GM23338 (cell line): Measurements from ENCODE around the gene ERC1. TPM values are rescaled to one million over a fixed set of nuclear protein-coding genes. Genes with fewer than 3 reads are reported as not detected.

ENCODE experiments used
- ATAC-seq: fragments of 200-7000 bp; cut with Tn5 transposase; 3 replicates; pipeline ENCODE4 v1.9.1; 2020
- DNase-seq: peaks from one replicate; pipeline ENCODE4 v3.0.0-alpha.2; 2015; ENCODE audit warnings: low spot score
- H2AFZ ChIP-seq: fragments of 200-600 bp; sonication (generic); 2 replicates; pipeline ENCODE4 v1.8.0; 2016; ENCODE audit warnings: antibody characterized with exemption, mild to moderate bottlenecking, moderate library complexity
- H3F3A ChIP-seq: fragments of 200-600 bp; sonication (generic); replicated peaks from 2 replicates; pipeline ENCODE4 v1.8.0; 2017; ENCODE audit warnings: antibody characterized with exemption, mixed run types, low read depth
- H3K27ac ChIP-seq: fragments of 200-600 bp; sonication (generic); 2 replicates; pipeline ENCODE4 v1.6.1; 2016; ENCODE audit warnings: low read depth
- H3K27me3 ChIP-seq: fragments of 200-600 bp; sonication (generic); 2 replicates; pipeline ENCODE4 v1.8.0; 2016; ENCODE audit warnings: mild to moderate bottlenecking, mixed run types, moderate library complexity; ENCODE audit not compliant: insufficient read depth
- H3K36me3 ChIP-seq: fragments of 200-600 bp; sonication (generic); 2 replicates; pipeline ENCODE4 v1.8.0; 2016; ENCODE audit warnings: mild to moderate bottlenecking; ENCODE audit not compliant: insufficient read depth
- H3K4me1 ChIP-seq: fragments of 200-600 bp; sonication (generic); 2 replicates; pipeline ENCODE4 v1.8.0; 2016; ENCODE audit warnings: mild to moderate bottlenecking, moderate library complexity; ENCODE audit not compliant: insufficient read depth
- H3K4me2 ChIP-seq: fragments of 200-600 bp; sonication (generic); 2 replicates; pipeline ENCODE4 v1.7.1; 2017; ENCODE audit warnings: mixed run types
- H3K4me3 ChIP-seq: fragments of 200-600 bp; sonication (generic); 2 replicates; pipeline ENCODE4 v1.6.1; 2016; ENCODE audit warnings: mixed run types
- H3K79me2 ChIP-seq: fragments of 200-600 bp; sonication (generic); replicated peaks from 2 replicates; pipeline ENCODE4 v1.8.0; 2017; ENCODE audit warnings: mild to moderate bottlenecking; ENCODE audit not compliant: insufficient read depth
- H3K9me2 ChIP-seq: fragments of 200-600 bp; sonication (generic); 2 replicates; pipeline ENCODE4 v1.8.0; 2017; ENCODE audit not compliant: insufficient read depth
- H4K20me1 ChIP-seq: fragments of 200-600 bp; sonication (generic); replicated peaks from 2 replicates; pipeline ENCODE4 v1.8.0; 2017; ENCODE audit warnings: mild to moderate bottlenecking; ENCODE audit not compliant: insufficient read depth
- H3K27ac Mint-ChIP-seq: 2 replicates; pipeline ENCODE4 v1.8.0; 2020; ENCODE audit warnings: inconsistent platforms, mild to moderate bottlenecking, moderate library complexity, mixed read lengths
- H3K27me3 Mint-ChIP-seq: 3 replicates; pipeline ENCODE4 v1.8.0; 2022; ENCODE audit warnings: low read depth, mild to moderate bottlenecking, moderate library complexity, mixed read lengths, inconsistent platforms; ENCODE audit not compliant: insufficient read depth, poor library complexity
- H3K36me3 Mint-ChIP-seq: 3 replicates; pipeline ENCODE4 v1.8.0; 2021; ENCODE audit warnings: low read depth, mild to moderate bottlenecking, inconsistent platforms, moderate library complexity, mixed read lengths
- H3K4me1 Mint-ChIP-seq: 3 replicates; pipeline ENCODE4 v1.8.0; 2020; ENCODE audit warnings: mild to moderate bottlenecking, inconsistent platforms, mixed read lengths
- H3K4me3 Mint-ChIP-seq: 3 replicates; pipeline ENCODE4 v1.8.0; 2021; ENCODE audit warnings: moderate library complexity, mild to moderate bottlenecking, inconsistent platforms, mixed read lengths
- H3K9me3 Mint-ChIP-seq: 3 replicates; pipeline ENCODE4 v1.8.0; 2020; ENCODE audit warnings: moderate library complexity, mild to moderate bottlenecking, inconsistent platforms, mixed read lengths
- CREB1 ChIP-seq: fragments of 250-450 bp; sonication (Bioruptor Pico); IDR thresholded peaks from 2 replicates; pipeline ENCODE4 v1.5.0; 2020; ENCODE audit warnings: low read depth, mild to moderate bottlenecking, moderate library complexity
- CTCF ChIP-seq, 2 experiments: fragments of 200-600 bp in 1 of 2; sonication (generic) in 1 of 2; conservative IDR thresholded peaks; 2 replicates each; pipeline versions ENCODE4 v1.5.1 to v1.6.1; 2016 to 2017; ENCODE audit warnings: antibody characterized with exemption in 2 of 2, low read depth in 2 of 2, mild to moderate bottlenecking in 2 of 2, moderate library complexity in 1 of 2
- EZH2 ChIP-seq: fragments of 200-600 bp; sonication (generic); IDR thresholded peaks from one replicate; pipeline ENCODE4 v1.8.0; 2017; ENCODE audit warnings: antibody characterized with exemption, mild to moderate bottlenecking, low read depth; ENCODE audit not compliant: unreplicated experiment
- POLR2AphosphoS5 ChIP-seq: IDR thresholded peaks from 2 replicates; pipeline ENCODE4 v1.6.1; 2016; ENCODE audit warnings: antibody characterized with exemption, low read depth
- ZNF114 ChIP-seq: fragments of 250-450 bp; sonication (Bioruptor Pico); IDR thresholded peaks from 2 replicates; pipeline ENCODE4 v1.5.0; 2020; ENCODE audit warnings: mild to moderate bottlenecking, moderate library complexity
- ZNF331 ChIP-seq: fragments of 250-450 bp; sonication (Bioruptor Pico); IDR thresholded peaks from 2 replicates; pipeline ENCODE4 v1.5.0; 2020; ENCODE audit warnings: low read depth, mild to moderate bottlenecking, moderate library complexity
- polyA plus RNA-seq: library from polyadenylated mRNA; unstranded; fragments of >200 nt; fragmentation: Nextera tagmentation; extraction: Ambion mirVana; gene quantifications from 2 replicates; pipeline ENCODE4 v1.2.1, GENCODE V29; 2016
- total RNA-seq: library from RNA; depleted of rRNA; stranded (reverse); fragments of >200 nt; shearing (Covaris generic); gene quantifications from 2 replicates; pipeline ENCODE4 v1.2.3, GENCODE V29; 2014
- TF ChIP-seq, protein P1 (sequence below): fragments of 250-450 bp; sonication (Bioruptor Pico); IDR thresholded peaks from 2 replicates; pipeline ENCODE4 v1.5.0; 2020; ENCODE audit warnings: mild to moderate bottlenecking, moderate library complexity
- TF ChIP-seq, protein P2 (sequence below): IDR thresholded peaks from one replicate; pipeline ENCODE4 v1.6.1; 2018; ENCODE audit warnings: antibody characterized with exemption; ENCODE audit not compliant: unreplicated experiment

ERC1 gene
- total and polyA plus RNA-seq, 2 experiments from 2014 or later = 28.1 to 35.3 TPM

DNA sequence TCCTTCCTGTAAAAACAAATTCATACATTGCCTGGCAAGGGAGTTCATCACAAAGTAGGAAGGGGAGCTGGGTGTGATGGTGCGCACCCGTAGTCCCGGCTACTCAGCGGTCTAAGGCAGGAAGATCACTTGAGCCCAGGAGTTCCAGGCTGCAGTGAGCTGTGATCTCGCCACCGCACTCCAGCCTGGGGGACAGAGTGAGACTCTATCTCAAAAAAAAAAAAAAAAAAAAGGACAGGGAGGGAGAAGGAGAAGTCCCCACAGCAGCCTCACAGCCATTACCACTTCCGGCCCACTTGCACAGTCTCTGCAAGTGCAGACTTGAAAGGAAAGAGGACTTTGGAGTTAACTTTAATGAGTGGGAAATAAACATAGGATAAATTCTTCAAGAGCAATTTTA, 482.4 kb downstream of the ERC1 start:
- H3K4me1 ChIP-seq = peaks cover 21% of the 10 kb centered on the region
- H3K79me2 ChIP-seq = 0 out of 2 replicates have a peak, but pooled peaks cover 3% of the 10 kb centered on the region
- peaks cover 1% of the 10 kb centered on the region for H3K27me3 Mint-ChIP-seq
- no peaks in the 10 kb centered on the region for H3K27me3 ChIP-seq
- no peak overlapping the region for H3K27ac Mint-ChIP-seq
- ATAC-seq (no peak), DNase-seq (no peak)
- no peak overlapping the region for H3K27ac ChIP-seq
- H3F3A ChIP-seq = no peaks in the 10 kb centered on the region
- no peak overlapping the region for H2AFZ ChIP-seq
- peaks cover 2% of the 10 kb centered on the region; the same call in 1 of the 3 replicates for H3K9me3 Mint-ChIP-seq
- H3K4me3 ChIP-seq = no peak overlapping the region
- no peak overlapping the region for H3K4me2 ChIP-seq
- TF ChIP-seq CREB1 (CRISPR knock-in tag) = no peak
- TF ChIP-seq, protein P1, sequence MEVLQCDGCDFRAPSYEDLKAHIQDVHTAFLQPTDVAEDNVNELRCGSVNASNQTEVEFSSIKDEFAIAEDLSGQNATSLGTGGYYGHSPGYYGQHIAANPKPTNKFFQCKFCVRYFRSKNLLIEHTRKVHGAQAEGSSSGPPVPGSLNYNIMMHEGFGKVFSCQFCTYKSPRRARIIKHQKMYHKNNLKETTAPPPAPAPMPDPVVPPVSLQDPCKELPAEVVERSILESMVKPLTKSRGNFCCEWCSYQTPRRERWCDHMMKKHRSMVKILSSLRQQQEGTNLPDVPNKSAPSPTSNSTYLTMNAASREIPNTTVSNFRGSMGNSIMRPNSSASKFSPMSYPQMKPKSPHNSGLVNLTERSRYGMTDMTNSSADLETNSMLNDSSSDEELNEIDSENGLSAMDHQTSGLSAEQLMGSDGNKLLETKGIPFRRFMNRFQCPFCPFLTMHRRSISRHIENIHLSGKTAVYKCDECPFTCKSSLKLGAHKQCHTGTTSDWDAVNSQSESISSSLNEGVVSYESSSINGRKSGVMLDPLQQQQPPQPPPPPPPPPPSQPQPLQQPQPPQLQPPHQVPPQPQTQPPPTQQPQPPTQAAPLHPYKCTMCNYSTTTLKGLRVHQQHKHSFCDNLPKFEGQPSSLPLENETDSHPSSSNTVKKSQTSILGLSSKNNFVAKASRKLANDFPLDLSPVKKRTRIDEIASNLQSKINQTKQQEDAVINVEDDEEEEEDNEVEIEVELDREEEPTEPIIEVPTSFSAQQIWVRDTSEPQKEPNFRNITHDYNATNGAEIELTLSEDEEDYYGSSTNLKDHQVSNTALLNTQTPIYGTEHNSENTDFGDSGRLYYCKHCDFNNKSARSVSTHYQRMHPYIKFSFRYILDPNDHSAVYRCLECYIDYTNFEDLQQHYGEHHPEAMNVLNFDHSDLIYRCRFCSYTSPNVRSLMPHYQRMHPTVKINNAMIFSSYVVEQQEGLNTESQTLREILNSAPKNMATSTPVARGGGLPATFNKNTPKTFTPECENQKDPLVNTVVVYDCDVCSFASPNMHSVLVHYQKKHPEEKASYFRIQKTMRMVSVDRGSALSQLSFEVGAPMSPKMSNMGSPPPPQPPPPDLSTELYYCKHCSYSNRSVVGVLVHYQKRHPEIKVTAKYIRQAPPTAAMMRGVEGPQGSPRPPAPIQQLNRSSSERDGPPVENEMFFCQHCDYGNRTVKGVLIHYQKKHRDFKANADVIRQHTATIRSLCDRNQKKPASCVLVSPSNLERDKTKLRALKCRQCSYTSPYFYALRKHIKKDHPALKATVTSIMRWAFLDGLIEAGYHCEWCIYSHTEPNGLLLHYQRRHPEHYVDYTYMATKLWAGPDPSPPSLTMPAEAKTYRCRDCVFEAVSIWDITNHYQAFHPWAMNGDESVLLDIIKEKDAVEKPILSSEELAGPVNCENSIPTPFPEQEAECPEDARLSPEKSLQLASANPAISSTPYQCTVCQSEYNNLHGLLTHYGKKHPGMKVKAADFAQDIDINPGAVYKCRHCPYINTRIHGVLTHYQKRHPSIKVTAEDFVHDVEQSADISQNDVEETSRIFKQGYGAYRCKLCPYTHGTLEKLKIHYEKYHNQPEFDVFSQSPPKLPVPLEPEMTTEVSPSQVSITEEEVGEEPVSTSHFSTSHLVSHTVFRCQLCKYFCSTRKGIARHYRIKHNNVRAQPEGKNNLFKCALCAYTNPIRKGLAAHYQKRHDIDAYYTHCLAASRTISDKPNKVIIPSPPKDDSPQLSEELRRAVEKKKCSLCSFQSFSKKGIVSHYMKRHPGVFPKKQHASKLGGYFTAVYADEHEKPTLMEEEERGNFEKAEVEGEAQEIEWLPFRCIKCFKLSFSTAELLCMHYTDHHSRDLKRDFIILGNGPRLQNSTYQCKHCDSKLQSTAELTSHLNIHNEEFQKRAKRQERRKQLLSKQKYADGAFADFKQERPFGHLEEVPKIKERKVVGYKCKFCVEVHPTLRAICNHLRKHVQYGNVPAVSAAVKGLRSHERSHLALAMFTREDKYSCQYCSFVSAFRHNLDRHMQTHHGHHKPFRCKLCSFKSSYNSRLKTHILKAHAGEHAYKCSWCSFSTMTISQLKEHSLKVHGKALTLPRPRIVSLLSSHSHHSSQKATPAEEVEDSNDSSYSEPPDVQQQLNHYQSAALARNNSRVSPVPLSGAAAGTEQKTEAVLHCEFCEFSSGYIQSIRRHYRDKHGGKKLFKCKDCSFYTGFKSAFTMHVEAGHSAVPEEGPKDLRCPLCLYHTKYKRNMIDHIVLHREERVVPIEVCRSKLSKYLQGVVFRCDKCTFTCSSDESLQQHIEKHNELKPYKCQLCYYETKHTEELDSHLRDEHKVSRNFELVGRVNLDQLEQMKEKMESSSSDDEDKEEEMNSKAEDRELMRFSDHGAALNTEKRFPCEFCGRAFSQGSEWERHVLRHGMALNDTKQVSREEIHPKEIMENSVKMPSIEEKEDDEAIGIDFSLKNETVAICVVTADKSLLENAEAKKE (CRISPR knock-in tag) = no peak
- TF ChIP-seq ZNF114 (CRISPR knock-in tag) = no peak
- TF ChIP-seq POLR2AphosphoS5 = no peak
- TF ChIP-seq, protein P2, sequence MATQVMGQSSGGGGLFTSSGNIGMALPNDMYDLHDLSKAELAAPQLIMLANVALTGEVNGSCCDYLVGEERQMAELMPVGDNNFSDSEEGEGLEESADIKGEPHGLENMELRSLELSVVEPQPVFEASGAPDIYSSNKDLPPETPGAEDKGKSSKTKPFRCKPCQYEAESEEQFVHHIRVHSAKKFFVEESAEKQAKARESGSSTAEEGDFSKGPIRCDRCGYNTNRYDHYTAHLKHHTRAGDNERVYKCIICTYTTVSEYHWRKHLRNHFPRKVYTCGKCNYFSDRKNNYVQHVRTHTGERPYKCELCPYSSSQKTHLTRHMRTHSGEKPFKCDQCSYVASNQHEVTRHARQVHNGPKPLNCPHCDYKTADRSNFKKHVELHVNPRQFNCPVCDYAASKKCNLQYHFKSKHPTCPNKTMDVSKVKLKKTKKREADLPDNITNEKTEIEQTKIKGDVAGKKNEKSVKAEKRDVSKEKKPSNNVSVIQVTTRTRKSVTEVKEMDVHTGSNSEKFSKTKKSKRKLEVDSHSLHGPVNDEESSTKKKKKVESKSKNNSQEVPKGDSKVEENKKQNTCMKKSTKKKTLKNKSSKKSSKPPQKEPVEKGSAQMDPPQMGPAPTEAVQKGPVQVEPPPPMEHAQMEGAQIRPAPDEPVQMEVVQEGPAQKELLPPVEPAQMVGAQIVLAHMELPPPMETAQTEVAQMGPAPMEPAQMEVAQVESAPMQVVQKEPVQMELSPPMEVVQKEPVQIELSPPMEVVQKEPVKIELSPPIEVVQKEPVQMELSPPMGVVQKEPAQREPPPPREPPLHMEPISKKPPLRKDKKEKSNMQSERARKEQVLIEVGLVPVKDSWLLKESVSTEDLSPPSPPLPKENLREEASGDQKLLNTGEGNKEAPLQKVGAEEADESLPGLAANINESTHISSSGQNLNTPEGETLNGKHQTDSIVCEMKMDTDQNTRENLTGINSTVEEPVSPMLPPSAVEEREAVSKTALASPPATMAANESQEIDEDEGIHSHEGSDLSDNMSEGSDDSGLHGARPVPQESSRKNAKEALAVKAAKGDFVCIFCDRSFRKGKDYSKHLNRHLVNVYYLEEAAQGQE = no peak
- TF ChIP-seq EZH2 = no peak
- no peak for TF ChIP-seq CTCF (conservative IDR thresholded peaks at IDR 0.05; ENCODE audit: low read depth in 2 of 2)
- no peak for TF ChIP-seq ZNF331 (CRISPR knock-in tag)
- H3K9me2 ChIP-seq = no peaks in the 10 kb centered on the region
- peaks cover 3% of the 10 kb centered on the region for H3K36me3 Mint-ChIP-seq
- H3K4me3 Mint-ChIP-seq = no peak overlapping the region
- no peaks in the 10 kb centered on the region for H3K36me3 ChIP-seq
- H3K4me1 Mint-ChIP-seq = peaks cover 3% of the 10 kb centered on the region
- H4K20me1 ChIP-seq = no peaks in the 10 kb centered on the region; the same call in 1 of the 2 replicates
